ENCODE measurements around the gene PCDHGB2.

PCDHGB2 gene

DNA sequence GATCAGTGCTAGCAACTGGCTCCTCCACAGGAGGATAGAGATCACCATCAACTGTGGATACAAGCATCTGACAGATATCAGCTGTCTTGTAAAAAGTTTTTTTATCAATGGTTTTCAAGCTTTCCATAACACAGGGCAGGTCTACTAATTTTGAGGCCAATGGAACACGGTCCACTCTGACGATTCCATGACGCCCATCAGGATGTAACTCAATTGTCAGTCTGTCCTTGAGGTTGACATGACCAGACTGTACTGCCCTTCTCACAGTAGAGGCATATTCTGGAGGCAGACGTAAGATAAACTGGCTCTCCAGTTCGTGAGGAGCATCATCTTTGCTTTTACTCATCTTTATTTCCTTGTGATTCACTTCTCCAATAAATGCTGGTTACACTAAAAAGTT, 40.1 kb upstream of the PCDHGB2 start:
- Histone ChIP-seq H3K4me1 (ENCODE audit: insufficient read depth, low read length, poor library complexity, severe bottlenecking) (no peaks in the 10 kb centered on the region), H2AFZ (ENCODE audit: low read length) (no peak overlapping the region), H4K20me1 (ENCODE audit: insufficient read depth, low read length, poor library complexity, severe bottlenecking) (no peaks in the 10 kb centered on the region), H3K36me3 (ENCODE audit: insufficient read depth, low read length) (no peaks in the 10 kb centered on the region), H3K27me3 (ENCODE audit: insufficient read depth, low read length, poor library complexity, severe bottlenecking) (no peaks in the 10 kb centered on the region), H3K79me2 (ENCODE audit: insufficient read depth, low read length) (peaks cover 13% of the 10 kb centered on the region), H3K4me3 (ENCODE audit: low read length, poor library complexity, severe bottlenecking) (peak overlapping the region; percentile 79), H3K9me2 (replicated peaks; ENCODE audit: low read depth, low read length) (no peaks in the 10 kb centered on the region), H3K9me3 (ENCODE audit: insufficient read depth, low read depth, low read length) (peaks cover 20% of the 10 kb centered on the region; the same call in 1 of the 2 replicates), H3K9ac (ENCODE audit: low read depth, low read length, poor library complexity, severe bottlenecking) (no peak overlapping the region), H3K4me2 (ENCODE audit: low read depth, low read length, poor library complexity, severe bottlenecking) (peak overlapping the region; percentile 39), H3F3A (ENCODE audit: low read depth) (no peaks in the 10 kb centered on the region)
- TF ChIP-seq, protein P1, sequence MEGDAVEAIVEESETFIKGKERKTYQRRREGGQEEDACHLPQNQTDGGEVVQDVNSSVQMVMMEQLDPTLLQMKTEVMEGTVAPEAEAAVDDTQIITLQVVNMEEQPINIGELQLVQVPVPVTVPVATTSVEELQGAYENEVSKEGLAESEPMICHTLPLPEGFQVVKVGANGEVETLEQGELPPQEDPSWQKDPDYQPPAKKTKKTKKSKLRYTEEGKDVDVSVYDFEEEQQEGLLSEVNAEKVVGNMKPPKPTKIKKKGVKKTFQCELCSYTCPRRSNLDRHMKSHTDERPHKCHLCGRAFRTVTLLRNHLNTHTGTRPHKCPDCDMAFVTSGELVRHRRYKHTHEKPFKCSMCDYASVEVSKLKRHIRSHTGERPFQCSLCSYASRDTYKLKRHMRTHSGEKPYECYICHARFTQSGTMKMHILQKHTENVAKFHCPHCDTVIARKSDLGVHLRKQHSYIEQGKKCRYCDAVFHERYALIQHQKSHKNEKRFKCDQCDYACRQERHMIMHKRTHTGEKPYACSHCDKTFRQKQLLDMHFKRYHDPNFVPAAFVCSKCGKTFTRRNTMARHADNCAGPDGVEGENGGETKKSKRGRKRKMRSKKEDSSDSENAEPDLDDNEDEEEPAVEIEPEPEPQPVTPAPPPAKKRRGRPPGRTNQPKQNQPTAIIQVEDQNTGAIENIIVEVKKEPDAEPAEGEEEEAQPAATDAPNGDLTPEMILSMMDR (conservative IDR thresholded peaks at IDR 0.05; ENCODE audit: low read length) = no peak
- no peak for TF ChIP-seq EZH2phosphoT487 (IDR thresholded peaks at IDR 0.05; ENCODE audit: borderline replicate concordance)

GRCh38 chr5:141320225-141321169, 39.3 kb upstream of the PCDHGB2 start, which contains the start of gene TAF7:
TSS of gene TAF7 (minus strand) at chr5:141320784. CDS start at chr5:141320044, 740 bp downstream.
- no peaks in the 10 kb centered on the region for H3F3A ChIP-seq (ENCODE audit: low read depth)
- no peaks in the 10 kb centered on the region for H4K20me1 ChIP-seq (ENCODE audit: insufficient read depth, low read length, poor library complexity, severe bottlenecking)
- TF ChIP-seq, protein P1 (conservative IDR thresholded peaks at IDR 0.05; ENCODE audit: low read length) = peak; percentile 87
- no peak for TF ChIP-seq EZH2phosphoT487 (IDR thresholded peaks at IDR 0.05; ENCODE audit: borderline replicate concordance)
- H3K4me3 ChIP-seq (ENCODE audit: low read length, poor library complexity, severe bottlenecking) = peak within 1 kb of the TSS; percentile 79
- H3K9me3 ChIP-seq (ENCODE audit: insufficient read depth, low read depth, low read length) = peaks cover 20% of the 10 kb centered on the region; the same call in 1 of the 2 replicates
- H3K79me2 ChIP-seq (ENCODE audit: insufficient read depth, low read length) = peaks cover 13% of the 10 kb centered on the region
- H3K9me2 ChIP-seq (replicated peaks; ENCODE audit: low read depth, low read length) = no peaks in the 10 kb centered on the region
- H2AFZ ChIP-seq (ENCODE audit: low read length) = peak within 1 kb of the TSS; percentile 94
- peak within 1 kb of the TSS; percentile 75 for H3K9ac ChIP-seq (ENCODE audit: low read depth, low read length, poor library complexity, severe bottlenecking)
- no peaks in the 10 kb centered on the region for H3K36me3 ChIP-seq (ENCODE audit: insufficient read depth, low read length)
- peak within 1 kb of the TSS; percentile 39 for H3K4me2 ChIP-seq (ENCODE audit: low read depth, low read length, poor library complexity, severe bottlenecking)
- H3K27me3 ChIP-seq (ENCODE audit: insufficient read depth, low read length, poor library complexity, severe bottlenecking) = no peaks in the 10 kb centered on the region
- no peaks in the 10 kb centered on the region for H3K4me1 ChIP-seq (ENCODE audit: insufficient read depth, low read length, poor library complexity, severe bottlenecking)

- Histone ChIP-seq H3K4me1 (ENCODE audit: insufficient read depth, low read length, poor library complexity, severe bottlenecking) (no peaks in the 10 kb centered on the region), H3K9me2 (replicated peaks; ENCODE audit: low read depth, low read length) (no peaks in the 10 kb centered on the region), H3K36me3 (ENCODE audit: insufficient read depth, low read length) (no peaks in the 10 kb centered on the region), H2AFZ (ENCODE audit: low read length) (no peak overlapping the region), H3K9ac (ENCODE audit: low read depth, low read length, poor library complexity, severe bottlenecking) (no peak overlapping the region), H4K20me1 (ENCODE audit: insufficient read depth, low read length, poor library complexity, severe bottlenecking) (no peaks in the 10 kb centered on the region), H3K27me3 (ENCODE audit: insufficient read depth, low read length, poor library complexity, severe bottlenecking) (no peaks in the 10 kb centered on the region), H3K79me2 (ENCODE audit: insufficient read depth, low read length) (peaks cover 13% of the 10 kb centered on the region), H3K4me2 (ENCODE audit: low read depth, low read length, poor library complexity, severe bottlenecking) (no peak overlapping the region), H3K9me3 (ENCODE audit: insufficient read depth, low read depth, low read length) (peaks cover 17% of the 10 kb centered on the region; the same call in 1 of the 2 replicates), H3K4me3 (ENCODE audit: low read length, poor library complexity, severe bottlenecking) (no peak overlapping the region), H3F3A (ENCODE audit: low read depth) (no peaks in the 10 kb centered on the region)
- TF ChIP-seq, protein P1 (conservative IDR thresholded peaks at IDR 0.05; ENCODE audit: low read length) = no peak
- TF ChIP-seq EZH2phosphoT487 (IDR thresholded peaks at IDR 0.05; ENCODE audit: borderline replicate concordance) = no peak
These were observed 37.5 kb upstream of the PCDHGB2 start for GRCh38 chr5:141322261-141322660.

Data from Loucy (cell line).